Upper lobe of right lung (tissue), 1 donor: ENCODE results near the gene PPP1R1C. TPM values are rescaled to one million over a fixed set of nuclear protein-coding genes. Genes with fewer than 3 reads are reported as not detected.

ENCODE experiments used
- ATAC-seq: fragments of 200-7000 bp; cut with Tn5 transposase; one replicate; pipeline ENCODE4 v1.9.1; 2020; ENCODE audit warnings: mild to moderate bottlenecking, moderate library complexity
- DNase-seq: peaks from one replicate; pipeline ENCODE4 v3.0.0-alpha.2; 2020
- H3K27ac ChIP-seq: fragments of 200-600 bp; one replicate; pipeline ENCODE4 v1.8.0; 2022
- H3K27me3 ChIP-seq: fragments of 200-600 bp; one replicate; pipeline ENCODE4 v1.8.0; 2022; ENCODE audit warnings: mild to moderate bottlenecking
- H3K36me3 ChIP-seq: fragments of 200-600 bp; one replicate; pipeline ENCODE4 v1.8.0; 2022
- H3K4me1 ChIP-seq: fragments of 200-600 bp; one replicate; pipeline ENCODE4 v1.8.0; 2022
- H3K4me3 ChIP-seq: fragments of 200-600 bp; one replicate; pipeline ENCODE4 v1.8.0; 2022; ENCODE audit warnings: mild to moderate bottlenecking
- H3K9me3 ChIP-seq: fragments of 200-600 bp; one replicate; pipeline ENCODE4 v1.8.0; 2022
- CTCF ChIP-seq: fragments of 200-600 bp; IDR thresholded peaks from one replicate; pipeline ENCODE4 v1.8.0; 2022; ENCODE audit warnings: antibody characterized with exemption
- intact Hi-C: fragments of 100-400 bp; cut with DNase I; formaldehyde crosslinking; loops from one replicate; pipeline ENCODE4 v1.11.0; 2022
- total RNA-seq: library from RNA; stranded (reverse); fragmentation: NEBNext Ultra II Directional; extraction: Animal tissue kit (Norgen Biotek cat#: 25700); gene quantifications from one replicate; pipeline ENCODE4 v1.2.1, GENCODE V29; 2021
- donor health status: DM: no; HTN: yes; CAD: no; lungs with severe emphysema.

PPP1R1C gene
- total RNA-seq, 1 donor from 2014 or later = 5.8 TPM

GRCh38 chr2:182132605-182133004 is 147.0 kb downstream of the PPP1R1C start:
- DNase-seq (no peak), ATAC-seq (no peak)
- Histone ChIP-seq H3K4me3 (no peak overlapping the region), H3K36me3 (no peaks in the 10 kb centered on the region), H3K27ac (no peak overlapping the region), H3K4me1 (no peaks in the 10 kb centered on the region), H3K27me3 (no peaks in the 10 kb centered on the region), H3K9me3 (no peaks in the 10 kb centered on the region)
- peak; percentile 10 for TF ChIP-seq CTCF
- intact Hi-C loops = no loop called here

GRCh38 chr2:182133195-182133891 is 147.7 kb downstream of the PPP1R1C start:
- Histone ChIP-seq H3K36me3 (no peaks in the 10 kb centered on the region), H3K27ac (no peak overlapping the region), H3K4me3 (no peak overlapping the region), H3K4me1 (no peaks in the 10 kb centered on the region), H3K27me3 (no peaks in the 10 kb centered on the region), H3K9me3 (no peaks in the 10 kb centered on the region)
- ATAC-seq (no peak), DNase-seq (no peak)
- no peak for TF ChIP-seq CTCF
- intact Hi-C loops = no loop called here

- ATAC-seq (no peak), DNase-seq (no peak)
- Histone ChIP-seq H3K4me3 (no peak overlapping the region), H3K36me3 (no peaks in the 10 kb centered on the region), H3K9me3 (no peaks in the 10 kb centered on the region), H3K27me3 (no peaks in the 10 kb centered on the region), H3K27ac (no peak overlapping the region), H3K4me1 (no peaks in the 10 kb centered on the region)
- TF ChIP-seq CTCF = no peak
- intact Hi-C loops = no loop called here
Observed at GRCh38 chr2:182134201-182134600, 148.5 kb downstream of the PPP1R1C start.

- Histone ChIP-seq H3K36me3 (no peaks in the 10 kb centered on the region), H3K4me1 (no peaks in the 10 kb centered on the region), H3K4me3 (no peak overlapping the region), H3K27ac (no peak overlapping the region), H3K27me3 (no peaks in the 10 kb centered on the region), H3K9me3 (no peaks in the 10 kb centered on the region)
- DNase-seq (no peak), ATAC-seq (no peak)
- intact Hi-C loops = no loop called here
- TF ChIP-seq CTCF = no peak
Observed at GRCh38 chr2:182142062-182142461, 156.4 kb downstream of the PPP1R1C start.

- DNase-seq (no peak), ATAC-seq (no peak)
- TF ChIP-seq CTCF = no peak
- Histone ChIP-seq H3K4me1 (no peaks in the 10 kb centered on the region), H3K27ac (no peak overlapping the region), H3K9me3 (no peaks in the 10 kb centered on the region), H3K27me3 (no peaks in the 10 kb centered on the region), H3K36me3 (no peaks in the 10 kb centered on the region), H3K4me3 (no peak overlapping the region)
- intact Hi-C loops = no loop called here
Observed at GRCh38 chr2:182144041-182144775, 158.6 kb downstream of the PPP1R1C start.
